NCI-H1417 treated with DMSO at 0.1 percent for 48 hours (cell line): Measurements from ENCODE around the gene LGALS1.
"Not testable (repeated sequence)": the region's sequence is repeated elsewhere in the genome, so short reads cannot be mapped to it uniquely, and the experiment has no call there.

Experiments
- DNase-seq: peaks from one replicate; lab custom pipeline; 2025; lab: John Stamatoyannopoulos, UW

Gene LGALS1

GRCh38 chr22:37690407-37690806 is 15.0 kb downstream of the LGALS1 start:
- no peak for DNase-seq

GRCh38 chr22:37690901-37691504 is 15.6 kb downstream of the LGALS1 start:
- DNase-seq, result no peak

GRCh38 chr22:37692627-37693285 is 17.3 kb downstream of the LGALS1 start:
- no peak for DNase-seq

GRCh38 chr22:37694131-37694530 is 18.7 kb downstream of the LGALS1 start:
- not testable (repeated sequence) for DNase-seq

GRCh38 chr22:37696260-37696656 is 20.8 kb downstream of the LGALS1 start:
- not testable (repeated sequence) for DNase-seq

GRCh38 chr22:37696657-37697537 is 21.5 kb downstream of the LGALS1 start, which contains the start of gene TRIOBP:
TRIOBP (plus strand) TSS chr22:37697048; CDS start chr22:37701366, 4,318 bp downstream.
- DNase-seq, result no peak

- DNase-seq, result no peak
Observed at GRCh38 chr22:37697538-37697835, 22.1 kb downstream of the LGALS1 start.

- no peak for DNase-seq
Observed at GRCh38 chr22:37701141-37701786, 25.8 kb downstream of the LGALS1 start.

- DNase-seq, result no peak
Observed at GRCh38 chr22:37703906-37704305, 28.5 kb downstream of the LGALS1 start.

- DNase-seq, result no peak
Observed at GRCh38 chr22:37704645-37705044, 29.2 kb downstream of the LGALS1 start.

- DNase-seq, result no peak
Observed at GRCh38 chr22:37705205-37705604, 29.8 kb downstream of the LGALS1 start.

- no peak for DNase-seq
Observed at GRCh38 chr22:37708580-37709444, 33.4 kb downstream of the LGALS1 start.

- DNase-seq, result no peak
Observed at GRCh38 chr22:37709445-37709765, 34.0 kb downstream of the LGALS1 start.

- no peak for DNase-seq
Observed at GRCh38 chr22:37710675-37711074, 35.2 kb downstream of the LGALS1 start.

GRCh38 chr22:37711490-37711889 is 36.1 kb downstream of the LGALS1 start:
- DNase-seq, result no peak

- no peak for DNase-seq
Observed at GRCh38 chr22:37713761-37714160, 38.3 kb downstream of the LGALS1 start.

- DNase-seq, result no peak
Observed at GRCh38 chr22:37714634-37715033, 39.2 kb downstream of the LGALS1 start.

GRCh38 chr22:37715760-37716159 is 40.3 kb downstream of the LGALS1 start:
- no peak for DNase-seq

GRCh38 chr22:37716708-37717107 is 41.3 kb downstream of the LGALS1 start:
- DNase-seq, result no peak

- DNase-seq, result not testable (repeated sequence)
Observed at GRCh38 chr22:37717235-37717634, 41.8 kb downstream of the LGALS1 start.

- DNase-seq, result not testable (repeated sequence)
Observed at GRCh38 chr22:37717746-37718305, 42.4 kb downstream of the LGALS1 start.
